Hepatocyte (in vitro differentiated cells): Measurements from ENCODE around the gene ZC3H7B. TPM values are rescaled to one million over a fixed set of nuclear protein-coding genes. Genes with fewer than 3 reads are reported as not detected.

Experiments
- DNase-seq: peaks from one replicate; pipeline ENCODE4 v3.0.0-alpha.2; 2016; ENCODE audit warnings: low spot score
- H2AFZ ChIP-seq: fragments of 200-600 bp; sonication (generic); 2 replicates; pipeline ENCODE4 v1.6.0; 2016; ENCODE audit warnings: antibody characterized with exemption, mild to moderate bottlenecking
- H3K27ac ChIP-seq: fragments of 200-600 bp; sonication (generic); 2 replicates; pipeline ENCODE4 v1.5.1; 2016; ENCODE audit warnings: mild to moderate bottlenecking
- H3K27me3 ChIP-seq: fragments of 200-600 bp; sonication (generic); 2 replicates; pipeline ENCODE4 v1.6.1; 2016
- H3K36me3 ChIP-seq: fragments of 200-600 bp; sonication (generic); replicated peaks from 2 replicates; pipeline ENCODE4 v1.5.1; 2016; ENCODE audit warnings: low read depth; ENCODE audit not compliant: insufficient read depth
- H3K4me1 ChIP-seq: fragments of 200-600 bp; sonication (generic); 2 replicates; pipeline ENCODE4 v1.5.1; 2016; ENCODE audit warnings: mild to moderate bottlenecking, moderate library complexity; ENCODE audit not compliant: insufficient read depth
- H3K4me2 ChIP-seq: fragments of 200-600 bp; sonication (generic); 2 replicates; pipeline ENCODE4 v1.6.0; 2016
- H3K4me3 ChIP-seq: fragments of 200-600 bp; sonication (generic); 2 replicates; pipeline ENCODE4 v1.5.1; 2016; ENCODE audit warnings: mild to moderate bottlenecking
- H3K79me2 ChIP-seq: fragments of 200-600 bp; sonication (generic); 2 replicates; pipeline ENCODE4 v1.6.0; 2017; ENCODE audit warnings: mild to moderate bottlenecking
- H3K9me2 ChIP-seq: fragments of 200-600 bp; sonication (generic); replicated peaks from 2 replicates; pipeline ENCODE4 v1.6.0; 2017; ENCODE audit warnings: mild to moderate bottlenecking; ENCODE audit not compliant: insufficient read depth
- H3K9me3 ChIP-seq: fragments of 200-600 bp; sonication (generic); 2 replicates; pipeline ENCODE4 v1.5.1; 2016; ENCODE audit warnings: low read depth, mild to moderate bottlenecking
- H4K20me1 ChIP-seq: fragments of 200-600 bp; sonication (generic); 2 replicates; pipeline ENCODE4 v1.6.0; 2016; ENCODE audit warnings: mild to moderate bottlenecking; ENCODE audit not compliant: insufficient read depth, poor library complexity, severe bottlenecking
- CTCF ChIP-seq: fragments of 200-600 bp; sonication (generic); IDR thresholded peaks from 2 replicates; pipeline ENCODE4 v1.5.1; 2016; ENCODE audit warnings: antibody characterized with exemption, mild to moderate bottlenecking; ENCODE audit not compliant: poor library complexity
- EZH2 ChIP-seq: fragments of 200-600 bp; sonication (generic); IDR thresholded peaks from 2 replicates; pipeline ENCODE4 v1.6.1; 2016; ENCODE audit warnings: antibody characterized with exemption, mild to moderate bottlenecking, borderline replicate concordance
- EZH2phosphoT487 ChIP-seq: fragments of 200-600 bp; sonication (generic); IDR thresholded peaks from one replicate; pipeline ENCODE4 v1.6.1; 2018; ENCODE audit warnings: antibody characterized with exemption, mild to moderate bottlenecking, low read depth, moderate library complexity; ENCODE audit not compliant: unreplicated experiment, severe bottlenecking
- WGBS: methylation state at CpG from one replicate; pipeline ENCODE4 v1.1.6; 2016; ENCODE audit warnings: low lambda C conversion rate; ENCODE audit errors: missing lambda C conversion rate; 5-methylcytosine and 5-hydroxymethylcytosine counted together
- polyA plus RNA-seq: library from polyadenylated mRNA; unstranded; fragments of >200 nt; fragmentation: Nextera tagmentation; extraction: Ambion mirVana; gene quantifications from 2 replicates; pipeline ENCODE4 v1.2.1, GENCODE V29; 2016
- total RNA-seq: library from RNA; depleted of rRNA; stranded (reverse); fragments of >200 nt; gene quantifications from 2 replicates; pipeline ENCODE4 v1.2.3, GENCODE V29; 2014

ZC3H7B gene
- total and polyA plus RNA-seq, 2 experiments from 2014 or later = 6.9 to 30.5 TPM

- Histone ChIP-seq H3K4me1 (no peaks in the 10 kb centered on the region), H3K4me2 (no peak overlapping the region), H3K4me3 (no peak overlapping the region), H3K9me2 (no peaks in the 10 kb centered on the region), H2AFZ (no peak overlapping the region), H3K9me3 (no peaks in the 10 kb centered on the region), H3K79me2 (no peaks in the 10 kb centered on the region), H4K20me1 (no peaks in the 10 kb centered on the region), H3K36me3 (no peaks in the 10 kb centered on the region), H3K27me3 (no peaks in the 10 kb centered on the region), H3K27ac (no peak overlapping the region)
- WGBS = 94% methylated on average over 11 of the region's 11 CpGs
- DNase-seq = no peak
- TF ChIP-seq EZH2phosphoT487 = no peak
- TF ChIP-seq CTCF = no peak
- TF ChIP-seq EZH2 = no peak
Measured at GRCh38 chr22:41334951-41335635, 33.8 kb downstream of the ZC3H7B start.

GRCh38 chr22:41338614-41339212 is 37.4 kb downstream of the ZC3H7B start:
- no peaks in the 10 kb centered on the region for H3K27me3 ChIP-seq
- no peaks in the 10 kb centered on the region for H3K9me3 ChIP-seq
- TF ChIP-seq CTCF = no peak
- no peak for TF ChIP-seq EZH2
- TF ChIP-seq EZH2phosphoT487 = no peak
- DNase-seq = no peak
- no peak overlapping the region for H3K4me2 ChIP-seq
- H4K20me1 ChIP-seq = no peaks in the 10 kb centered on the region
- H2AFZ ChIP-seq = no peak overlapping the region
- no peaks in the 10 kb centered on the region for H3K36me3 ChIP-seq
- no peak overlapping the region for H3K27ac ChIP-seq
- no peaks in the 10 kb centered on the region for H3K4me1 ChIP-seq
- no peaks in the 10 kb centered on the region for H3K79me2 ChIP-seq
- no peak overlapping the region for H3K4me3 ChIP-seq
- 97% methylated on average over 5 of the region's 14 CpGs for WGBS
- no peaks in the 10 kb centered on the region for H3K9me2 ChIP-seq

GRCh38 chr22:41339823-41340222 is 38.5 kb downstream of the ZC3H7B start:
- Histone ChIP-seq H2AFZ (no peak overlapping the region), H3K4me1 (no peaks in the 10 kb centered on the region), H3K9me2 (no peaks in the 10 kb centered on the region), H3K36me3 (no peaks in the 10 kb centered on the region), H3K4me3 (no peak overlapping the region), H3K9me3 (no peaks in the 10 kb centered on the region), H3K27me3 (no peaks in the 10 kb centered on the region), H3K27ac (no peak overlapping the region), H3K79me2 (no peaks in the 10 kb centered on the region), H4K20me1 (no peaks in the 10 kb centered on the region), H3K4me2 (no peak overlapping the region)
- TF ChIP-seq EZH2 = no peak
- no peak for TF ChIP-seq CTCF
- TF ChIP-seq EZH2phosphoT487 = no peak
- DNase-seq = no peak
- 96% methylated on average over 18 of the region's 18 CpGs for WGBS
